ENCODE measurements around the gene REC114. TPM values are rescaled to one million over a fixed set of nuclear protein-coding genes. Genes with fewer than 3 reads are reported as not detected.

REC114 gene, protein sequence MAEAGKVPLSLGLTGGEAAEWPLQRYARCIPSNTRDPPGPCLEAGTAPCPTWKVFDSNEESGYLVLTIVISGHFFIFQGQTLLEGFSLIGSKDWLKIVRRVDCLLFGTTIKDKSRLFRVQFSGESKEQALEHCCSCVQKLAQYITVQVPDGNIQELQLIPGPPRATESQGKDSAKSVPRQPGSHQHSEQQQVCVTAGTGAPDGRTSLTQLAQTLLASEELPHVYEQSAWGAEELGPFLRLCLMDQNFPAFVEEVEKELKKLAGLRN
- total RNA-seq = not detected

DNA sequence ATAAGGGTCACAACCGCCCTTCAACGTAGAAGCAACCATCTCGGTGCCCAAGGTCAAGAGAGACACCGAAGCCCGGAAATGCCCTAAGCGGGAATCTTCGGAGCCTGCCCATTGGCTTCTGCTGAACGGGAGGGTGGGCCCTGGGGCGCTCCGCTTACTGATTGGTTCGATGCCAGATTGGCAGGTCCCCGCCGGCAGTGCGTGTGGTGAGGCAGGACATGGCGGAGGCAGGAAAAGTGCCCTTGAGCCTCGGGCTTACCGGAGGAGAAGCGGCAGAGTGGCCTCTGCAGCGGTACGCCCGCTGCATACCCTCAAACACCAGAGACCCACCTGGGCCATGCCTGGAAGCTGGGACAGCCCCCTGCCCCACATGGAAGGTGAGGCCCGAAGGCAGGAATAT, at the start of gene REC114:
TSS of gene REC114 (plus strand) at position 197 of the 400 bp plus-strand sequence. CDS start at position 219, 22 bp downstream.

Other genes starting within 250 kb of the REC114 start
- 5.1 TPM for gene HCN4, start 74.2 kb upstream of the REC114 start, total RNA-seq
- gene NPTN, start 190.2 kb downstream of the REC114 start, total RNA-seq = 141 TPM
- gene CD276, start 241.2 kb downstream of the REC114 start, total RNA-seq = 37.1 TPM

All from diencephalon (tissue), 1 donor.